GM19351 (cell line): ENCODE data around the gene RXRG.
"Not testable (repeated sequence)": the region's sequence is repeated elsewhere in the genome, so short reads cannot be mapped to it uniquely, and the experiment has no call there.

Experiments
- ATAC-seq: cut with Tn5 transposase; IDR thresholded peaks from one replicate; pipeline ENCODE4 v1.9.1; 2021; ENCODE audit warnings: mild to moderate bottlenecking, moderate library complexity; ENCODE audit not compliant: unreplicated experiment

Gene RXRG

DNA sequence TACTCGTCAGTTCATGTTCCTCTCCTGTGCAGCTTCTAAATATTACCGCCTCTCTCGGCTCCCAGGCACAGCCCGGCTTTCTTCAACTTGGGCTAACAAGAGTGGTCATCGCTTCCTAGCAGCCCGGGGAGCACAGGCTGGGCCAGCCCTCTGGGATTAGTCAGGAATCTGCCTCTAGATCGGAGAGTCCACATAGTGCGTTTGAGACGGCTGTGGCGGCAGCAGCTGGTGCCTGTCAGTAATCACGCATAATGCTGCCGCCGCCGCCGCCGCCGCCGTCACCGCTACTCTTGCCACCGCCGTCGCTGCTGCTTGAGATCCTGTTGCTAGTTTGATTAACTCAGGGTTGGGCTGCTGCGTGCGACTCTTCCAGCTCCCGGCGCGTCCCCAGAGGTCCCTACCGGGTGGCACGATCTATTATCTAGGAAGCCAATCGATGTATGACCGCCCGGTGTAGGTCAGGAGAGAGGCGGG, at the start of gene RXRG:
TSS of gene RXRG (minus strand) at position 230 of the 474 bp plus-strand sequence. CDS start 233 bp downstream, outside the sequence.
- no peak for ATAC-seq

- no peak for ATAC-seq
These were observed 48.0 kb upstream of the RXRG start for GRCh38 chr1:165492845-165493373.

GRCh38 chr1:165490175-165490574, 45.2 kb upstream of the RXRG start:
- no peak for ATAC-seq

DNA sequence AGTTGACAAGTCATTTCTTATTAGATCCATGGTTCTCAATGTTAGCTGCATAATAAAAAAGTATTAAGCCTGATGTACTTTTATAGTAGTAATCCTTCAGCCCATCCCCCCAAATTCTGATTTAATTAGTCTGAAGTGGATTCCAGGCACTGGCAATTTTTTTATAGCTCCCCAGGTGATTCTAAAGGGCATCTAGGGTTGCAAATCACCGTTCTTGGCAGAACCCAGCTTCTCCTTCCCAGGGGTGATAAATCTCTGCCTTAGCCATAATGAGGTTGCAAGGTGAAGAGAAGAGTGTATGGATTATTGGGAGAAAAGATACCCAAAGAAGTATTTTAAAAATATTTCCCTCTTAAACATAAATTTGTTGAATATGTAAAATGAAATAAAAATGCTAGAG, 43.0 kb upstream of the RXRG start:
- ATAC-seq: no peak

DNA sequence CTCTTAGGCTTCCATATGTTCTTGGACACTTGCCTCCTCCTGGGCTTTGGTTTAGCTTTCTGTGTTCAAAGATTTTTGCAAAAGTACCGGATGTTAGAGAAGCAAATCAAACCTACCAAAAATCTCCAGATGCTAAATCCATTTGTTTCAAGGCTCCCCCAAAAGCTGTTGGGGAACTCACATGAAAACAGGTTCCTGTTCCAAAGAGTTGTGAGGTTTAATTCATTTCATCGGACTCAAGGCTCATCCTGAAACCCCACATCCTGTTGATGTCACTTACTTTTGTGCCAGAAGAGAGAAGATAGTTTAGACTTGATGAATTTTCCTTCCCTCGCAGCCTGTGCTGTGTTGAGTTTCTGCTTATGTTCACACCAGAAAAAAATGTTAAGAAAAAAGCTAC, 41.7 kb upstream of the RXRG start:
- ATAC-seq: no peak

- ATAC-seq: no peak
These were observed 40.8 kb upstream of the RXRG start for GRCh38 chr1:165485716-165486115.

GRCh38 chr1:165484532-165484931, 39.6 kb upstream of the RXRG start:
- no peak for ATAC-seq

DNA sequence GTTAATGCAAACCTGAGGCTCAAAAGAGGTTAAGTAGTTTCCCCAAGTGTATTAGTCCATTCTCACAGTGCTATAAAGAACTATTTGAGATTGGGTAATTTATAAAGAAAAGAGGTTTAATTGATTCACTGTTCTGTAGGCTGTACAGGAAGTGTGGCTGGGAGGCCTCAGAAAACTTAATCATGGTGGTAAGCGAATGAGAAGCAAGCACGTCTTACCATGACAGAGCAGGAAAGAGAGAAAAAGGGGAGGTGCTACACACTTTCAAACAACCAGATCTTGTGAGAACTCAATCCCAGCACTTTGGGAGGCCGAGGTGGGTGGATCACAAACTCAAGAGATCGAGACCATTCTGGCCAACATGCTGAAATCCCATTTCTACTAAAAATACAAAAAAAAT, 38.5 kb upstream of the RXRG start:
- ATAC-seq: no peak

DNA sequence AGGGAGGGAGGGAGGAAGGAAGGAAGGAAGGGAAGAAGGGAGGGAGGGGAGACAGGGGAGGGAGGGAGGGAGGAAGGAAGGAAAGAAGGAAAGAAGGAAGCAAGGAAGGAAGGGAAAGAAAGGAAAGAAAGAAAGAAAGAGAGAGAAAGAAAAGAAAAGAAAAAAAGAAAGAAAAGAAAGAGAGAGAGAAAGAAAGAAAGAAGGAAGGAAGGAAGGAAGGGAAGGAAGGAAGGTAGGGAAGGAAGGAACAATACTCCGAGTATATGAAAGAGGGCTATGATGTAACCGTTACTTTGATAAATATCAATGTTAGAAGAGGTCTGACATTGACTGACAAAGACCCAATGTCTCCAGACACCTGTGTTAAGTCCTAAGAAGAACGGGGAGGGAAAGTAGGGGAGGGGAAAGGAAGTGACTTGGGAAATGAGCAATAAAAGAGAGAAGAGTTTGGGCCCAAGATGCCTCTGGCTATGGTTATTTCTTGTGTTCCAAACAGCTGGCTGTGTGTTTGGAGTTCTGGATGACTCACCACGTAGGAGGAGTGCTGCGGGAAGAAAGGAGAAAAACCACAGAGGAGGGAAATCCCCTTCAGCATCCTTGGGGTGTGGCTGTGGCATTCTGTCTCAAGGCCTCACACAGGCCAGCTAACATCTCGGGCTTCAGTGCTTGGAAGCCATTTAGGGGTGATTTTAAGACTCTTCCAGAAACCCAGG, 37.0 kb upstream of the RXRG start:
- no peak for ATAC-seq

GRCh38 chr1:165476776-165477175, 31.9 kb upstream of the RXRG start:
- no peak for ATAC-seq

- no peak for ATAC-seq
These were observed 29.3 kb upstream of the RXRG start for GRCh38 chr1:165474196-165474595.

DNA sequence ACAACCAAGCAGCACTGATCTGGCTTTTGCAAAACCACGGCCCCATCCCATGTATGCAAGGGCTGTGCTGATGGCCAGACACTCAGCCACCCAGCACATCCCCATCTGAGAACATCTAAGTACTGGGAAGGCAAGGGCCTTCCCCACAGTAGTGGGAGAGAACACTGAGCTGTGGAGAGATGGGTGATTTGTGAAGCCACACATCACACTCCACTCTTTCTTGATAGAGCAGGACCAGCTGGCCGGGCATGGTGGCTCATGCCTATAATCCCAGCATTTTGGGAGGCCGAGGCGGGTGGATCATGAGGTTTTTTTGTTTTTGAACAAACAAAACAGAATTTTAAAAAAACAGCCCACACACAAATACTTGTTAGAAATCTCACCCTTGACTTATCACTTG, 28.2 kb upstream of the RXRG start:
- ATAC-seq: no peak

GRCh38 chr1:165468726-165469249, 23.9 kb upstream of the RXRG start:
- ATAC-seq: no peak

DNA sequence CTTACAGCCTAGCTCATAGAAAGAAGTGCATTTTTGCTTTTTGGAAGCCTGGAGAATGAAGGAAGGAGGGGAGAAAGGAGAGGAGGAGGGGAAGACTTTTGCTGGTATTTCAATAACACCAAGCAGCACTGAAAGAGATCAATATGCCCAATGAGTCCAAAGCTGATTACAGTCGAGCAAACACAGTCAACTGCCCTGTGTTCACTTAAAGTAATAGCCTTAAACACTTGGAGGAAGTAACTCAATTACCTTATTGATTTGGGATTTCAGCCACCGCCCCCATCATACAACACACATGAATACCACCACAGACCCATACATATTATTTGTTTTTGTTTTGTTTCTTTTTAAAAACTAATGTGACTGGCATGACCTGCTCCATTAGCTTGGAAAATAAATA, 23.3 kb upstream of the RXRG start:
- no peak for ATAC-seq

- no peak for ATAC-seq
These were observed 22.8 kb upstream of the RXRG start for GRCh38 chr1:165467706-165468105.

GRCh38 chr1:165463978-165464377, 19.1 kb upstream of the RXRG start:
- no peak for ATAC-seq

DNA sequence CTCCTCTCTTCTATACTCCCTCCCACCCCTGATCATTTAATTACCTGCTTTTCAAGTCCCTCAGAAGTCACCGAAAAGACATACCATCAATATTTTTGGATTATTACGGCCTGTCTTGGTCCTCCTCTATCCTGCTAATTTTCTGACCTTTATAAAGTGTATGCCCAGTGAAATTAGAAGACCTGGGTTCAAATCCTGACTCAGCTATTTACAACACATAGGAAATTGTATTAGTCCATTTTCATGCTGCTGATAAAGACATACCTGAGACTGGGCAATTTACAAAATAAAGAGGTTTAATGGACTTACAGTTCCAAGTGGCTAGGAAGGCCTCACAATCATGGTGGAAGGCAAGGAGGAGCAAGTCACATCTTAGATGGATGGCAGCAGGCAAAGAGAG, 14.8 kb upstream of the RXRG start:
- not testable (repeated sequence) for ATAC-seq

DNA sequence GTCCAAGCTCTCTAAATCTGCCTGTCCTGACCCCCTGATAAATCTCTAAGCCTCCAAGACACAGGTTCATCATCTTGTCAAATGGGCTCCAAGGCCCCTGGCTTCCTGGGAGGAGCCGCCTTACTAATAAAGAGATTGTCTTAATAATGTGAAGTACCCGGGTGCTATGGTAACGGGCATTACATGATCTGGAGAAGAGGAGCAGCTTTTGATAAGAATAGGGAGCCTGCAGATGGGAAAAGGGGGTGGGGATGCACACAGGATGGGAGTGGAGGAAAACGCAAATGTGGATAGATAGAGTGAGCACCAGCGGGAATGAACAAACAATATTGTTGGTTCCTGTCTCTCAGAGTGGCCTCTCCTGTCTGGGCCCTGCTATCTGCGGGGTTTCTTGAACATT, 11.9 kb upstream of the RXRG start:
- ATAC-seq: no peak

- ATAC-seq: no peak
These were observed 11.2 kb upstream of the RXRG start for GRCh38 chr1:165456114-165456513.

DNA sequence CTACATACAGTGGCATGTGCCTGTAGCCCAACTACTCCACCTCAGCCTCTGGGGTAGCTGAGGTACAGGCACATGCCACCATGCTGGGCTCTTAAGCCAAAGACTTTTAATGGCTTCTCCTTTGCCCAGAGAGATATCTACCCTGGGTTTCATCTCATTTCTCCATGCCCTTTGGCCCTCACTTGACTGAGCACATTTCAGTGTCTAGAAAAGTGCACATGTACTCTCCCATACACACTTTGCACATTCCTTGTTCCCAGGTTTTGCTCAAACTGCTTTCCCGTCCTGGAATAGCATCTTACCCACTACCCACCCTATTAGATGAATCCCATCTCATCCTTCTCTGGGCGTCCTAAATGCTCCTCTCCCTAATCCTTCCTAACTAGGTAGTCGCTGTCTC, 10.2 kb upstream of the RXRG start:
- no peak for ATAC-seq

GRCh38 chr1:165454091-165454610, 9.2 kb upstream of the RXRG start:
- ATAC-seq: no peak
